IMR-90 (cell line): ENCODE results near the gene PACS1. TPM values are rescaled to one million over a fixed set of nuclear protein-coding genes. Genes with fewer than 3 reads are reported as not detected.

ENCODE experiments used
- ATAC-seq: fragments of 200-7000 bp; cut with Tn5 transposase; 2 replicates; pipeline ENCODE4 v1.9.1; 2020; ENCODE audit warnings: low read depth, mild to moderate bottlenecking, moderate library complexity
- BruUV-seq: library from RNA; stranded (reverse); fragments of 400-500 nt; replicated peaks from 2 replicates; lab custom pipeline; 2021; lab: Mats Ljungman, UMichigan
- CTCF ChIA-PET: fragments of 300-600 bp; formaldehyde crosslinking; extraction: SDS; loops from one replicate; lab custom pipeline; 2021; ENCODE audit warnings: antibody characterized with exemption; lab: Yijun Ruan, JAX
- POLR2A ChIA-PET: fragments of 300-600 bp; sonication (Branson Sonifier 250); formaldehyde crosslinking; loops from one replicate; lab custom pipeline; 2022; ENCODE audit warnings: antibody characterized with exemption; ENCODE audit not compliant: unreplicated experiment; lab: Charles Lee
- DNase-seq: peaks from one replicate; pipeline ENCODE4 v3.0.0; 2013
- H2AFZ ChIP-seq: replicated peaks from 2 replicates; pipeline ENCODE3; 2013; ENCODE audit warnings: low read length, mild to moderate bottlenecking; ENCODE audit not compliant: poor library complexity
- H2AK5ac ChIP-seq: 2 replicates; pipeline ENCODE4 v1.6.1; 2013; ENCODE audit warnings: low read depth, low read length, inconsistent platforms
- H2AK9ac ChIP-seq: replicated peaks from 2 replicates; pipeline ENCODE3; 2013; ENCODE audit warnings: mild to moderate bottlenecking, low read depth, low read length, moderate library complexity; ENCODE audit not compliant: poor library complexity
- H2BK120ac ChIP-seq: 2 replicates; pipeline ENCODE4 v1.6.1; 2013; ENCODE audit warnings: low read depth, low read length, inconsistent platforms
- H2BK15ac ChIP-seq: 3 replicates; pipeline ENCODE4 v1.6.1; 2013; ENCODE audit warnings: low read depth, low read length, inconsistent platforms
- H2BK20ac ChIP-seq: 2 replicates; pipeline ENCODE4 v1.6.1; 2013; ENCODE audit warnings: low read depth, mild to moderate bottlenecking, inconsistent platforms, low read length, moderate library complexity
- H2BK5ac ChIP-seq: 2 replicates; pipeline ENCODE4 v1.6.1; 2013; ENCODE audit warnings: mild to moderate bottlenecking, low read depth, low read length, inconsistent platforms; ENCODE audit not compliant: poor library complexity, severe bottlenecking
- H3K14ac ChIP-seq: replicated peaks from 2 replicates; pipeline ENCODE4 v1.6.1; 2013; ENCODE audit warnings: low read depth, low read length, inconsistent platforms
- H3K18ac ChIP-seq: 2 replicates; pipeline ENCODE4 v1.6.1; 2013; ENCODE audit warnings: low read depth, low read length, control low read depth
- H3K23ac ChIP-seq: 2 replicates; pipeline ENCODE4 v1.6.1; 2013; ENCODE audit warnings: low read depth, low read length, inconsistent platforms
- H3K27ac ChIP-seq: 2 replicates; pipeline ENCODE4 v1.5.1; 2013; ENCODE audit warnings: mild to moderate bottlenecking, control low read depth, low read length; ENCODE audit not compliant: insufficient read depth
- H3K27me3 ChIP-seq: 2 replicates; pipeline ENCODE4 v1.6.1; 2013; ENCODE audit warnings: low read length; ENCODE audit not compliant: control insufficient read depth, insufficient read depth
- H3K36me3 ChIP-seq: 2 replicates; pipeline ENCODE4 v1.6.1; 2013; ENCODE audit warnings: low read length, mixed read lengths; ENCODE audit not compliant: control insufficient read depth, insufficient read depth
- H3K4ac ChIP-seq: 2 replicates; pipeline ENCODE4 v1.6.1; 2013; ENCODE audit warnings: low read depth, low read length, inconsistent platforms
- H3K4me1 ChIP-seq: 2 replicates; pipeline ENCODE4 v1.6.1; 2013; ENCODE audit warnings: low read length, mixed read lengths; ENCODE audit not compliant: control insufficient read depth, insufficient read depth
- H3K4me2 ChIP-seq: 2 replicates; pipeline ENCODE4 v1.6.1; 2013; ENCODE audit warnings: low read depth, mild to moderate bottlenecking, control low read depth, low read length, moderate library complexity
- H3K4me3 ChIP-seq: 2 replicates; pipeline ENCODE4 v1.5.1; 2013; ENCODE audit warnings: low read depth, mild to moderate bottlenecking, control low read depth, low read length, moderate library complexity; ENCODE audit not compliant: insufficient read depth
- H3K56ac ChIP-seq: 2 replicates; pipeline ENCODE4 v1.6.1; 2013; ENCODE audit warnings: low read length, inconsistent platforms; ENCODE audit not compliant: insufficient read depth; ENCODE audit errors: extremely low read depth
- H3K79me1 ChIP-seq, 2 experiments: 2 replicates each; pipeline ENCODE4 v1.6.1; 2013; ENCODE audit warnings: low read length in 2 of 2, inconsistent platforms in 1 of 2, low read depth in 1 of 2
- H3K9ac ChIP-seq: 2 replicates; pipeline ENCODE4 v1.6.1; 2013; ENCODE audit warnings: low read depth, low read length, control low read depth
- H3K9me1 ChIP-seq: 2 replicates; pipeline ENCODE4 v1.6.1; 2013; ENCODE audit warnings: low read length, inconsistent platforms; ENCODE audit not compliant: insufficient read depth
- H3K9me3 ChIP-seq: 2 replicates; pipeline ENCODE4 v1.6.1; 2013; ENCODE audit warnings: low read length; ENCODE audit not compliant: control insufficient read depth, insufficient read depth
- H4K20me1 ChIP-seq: 2 replicates; pipeline ENCODE4 v1.6.1; 2013; ENCODE audit warnings: low read length, inconsistent platforms; ENCODE audit not compliant: insufficient read depth
- H4K5ac ChIP-seq: 2 replicates; pipeline ENCODE4 v1.6.1; 2013; ENCODE audit warnings: mild to moderate bottlenecking, low read depth, low read length, control low read depth
- H4K8ac ChIP-seq, 2 experiments: 2 replicates each; pipeline ENCODE4 v1.6.1; 2013; ENCODE audit warnings: low read depth in 2 of 2, low read length in 2 of 2, control low read depth in 1 of 2, inconsistent platforms in 1 of 2
- H4K91ac ChIP-seq: 2 replicates; pipeline ENCODE4 v1.6.1; 2013; ENCODE audit warnings: low read depth, low read length, inconsistent platforms; ENCODE audit not compliant: insufficient read depth
- BHLHE40 ChIP-seq: fragments of 150-350 bp; IDR thresholded peaks from 2 replicates; pipeline ENCODE4 v1.6.1; 2016; ENCODE audit warnings: mild to moderate bottlenecking, low read depth, low read length
- RFX5 ChIP-seq: IDR thresholded peaks from 2 replicates; pipeline ENCODE4 v1.8.0; 2012; ENCODE audit warnings: low read depth, mild to moderate bottlenecking, low read length, moderate library complexity
- WGBS, 2 experiments: methylation state at CpG; one replicate each; pipeline versions ENCODE4 v1.1.5 to v1.1.7; 2013; ENCODE audit warnings: missing lambda C conversion rate in 2 of 2; ENCODE audit not compliant: insufficient read length in 1 of 2; ENCODE audit errors: extremely low coverage in 2 of 2; 5-methylcytosine and 5-hydroxymethylcytosine counted together
- dilution Hi-C: fragments of 300-500 bp; cut with HindIII; formaldehyde crosslinking; loops from one replicate; pipeline ENCODE4 v1.14.3; 2018; ENCODE audit warnings: low sequenced_read_pairs; ENCODE audit not compliant: unreplicated experiment
- in situ Hi-C: fragments of 300-500 bp; cut with MboI; formaldehyde crosslinking; loops from 3 replicates; pipeline ENCODE4 v1.14.3; 2019; ENCODE audit warnings: low sequenced_read_pairs, inconsistent platforms, mixed read lengths
- intact Hi-C: fragments of 100-400 bp; cut with micrococcal nuclease; formaldehyde crosslinking; loops from 2 replicates; pipeline ENCODE4 v1.10.0; 2022
- polyA plus RNA-seq, 3 experiments: library from polyadenylated mRNA; depleted of rRNA; stranded (reverse); fragments of >200 nt; gene quantifications; 2 replicates each; pipeline ENCODE4 v1.2.3, GENCODE V29; 2012; ENCODE audit warnings: low replicate concordance in 1 of 3
- total RNA-seq: library from RNA; depleted of rRNA; stranded (reverse); fragments of >200 nt; gene quantifications from 2 replicates; pipeline ENCODE4 v1.2.3, GENCODE V29; 2012

Gene PACS1
- total and polyA plus RNA-seq, 2 of the 4 experiments (the other 2 are of a cell fraction): 7.3 to 32.0 TPM

GRCh38 chr11:66183494-66184048, 113.5 kb downstream of the PACS1 start:
- H3K9ac ChIP-seq: no peak overlapping the region
- no peak overlapping the region for H3K14ac ChIP-seq
- ChIA-PET CTCF (no interaction called here), POLR2A (no interaction called here)
- H2AK5ac ChIP-seq: no peak overlapping the region
- H3K56ac ChIP-seq: no peak overlapping the region
- H3K4ac ChIP-seq: no peak overlapping the region
- H3K23ac ChIP-seq: no peak overlapping the region
- H4K5ac ChIP-seq: no peak overlapping the region
- H2BK120ac ChIP-seq: no peak overlapping the region
- BruUV-seq: no TSS peak
- peaks cover 24% of the 10 kb centered on the region for H4K20me1 ChIP-seq
- H3K27me3 ChIP-seq: no peaks in the 10 kb centered on the region
- H3K36me3 ChIP-seq: no peaks in the 10 kb centered on the region; the same call in 1 of the 2 replicates
- H2AK9ac ChIP-seq: no peak overlapping the region
- peaks cover 5% of the 10 kb centered on the region; the same call in 1 of the 2 replicates for H3K9me1 ChIP-seq
- no peak overlapping the region for H2BK15ac ChIP-seq
- no peaks in the 10 kb centered on the region for H3K4me1 ChIP-seq
- dilution Hi-C loops: no loop called here
- no peak overlapping the region for H3K4me3 ChIP-seq
- in situ Hi-C loops: no loop called here
- intact Hi-C loops: no loop called here
- no peak overlapping the region for H3K18ac ChIP-seq
- TF ChIP-seq RFX5 (no peak), BHLHE40 (no peak)
- WGBS, 2 experiments: no CpG with 5 or more reads among the region's 3 CpGs
- no peak overlapping the region for H2BK5ac ChIP-seq
- H4K91ac ChIP-seq: no peak overlapping the region
- no peak overlapping the region for H3K4me2 ChIP-seq
- DNase-seq: no peak
- no peak overlapping the region for H4K8ac ChIP-seq
- no peaks in the 10 kb centered on the region for H3K9me3 ChIP-seq
- no peak overlapping the region for H2AFZ ChIP-seq
- peaks cover 30 to 41% of the 10 kb centered on the region in 2 experiments for H3K79me1 ChIP-seq
- no peak overlapping the region for H2BK20ac ChIP-seq
- no peak overlapping the region for H3K27ac ChIP-seq
- no peak for ATAC-seq
